ENCODE measurements around the gene FAM171A1.
A peak's percentile ranks its signal among the peaks of the same experiment; 100 is the strongest.

Gene FAM171A1

GRCh38 chr10:15373199-15373598 is 2.1 kb upstream of the FAM171A1 start:
- DNase-seq: no peak

GRCh38 chr10:15370212-15370855 is 755 bp downstream of the FAM171A1 start:
- DNase-seq: peak in 1 of 2 donors; percentile 17

DNA sequence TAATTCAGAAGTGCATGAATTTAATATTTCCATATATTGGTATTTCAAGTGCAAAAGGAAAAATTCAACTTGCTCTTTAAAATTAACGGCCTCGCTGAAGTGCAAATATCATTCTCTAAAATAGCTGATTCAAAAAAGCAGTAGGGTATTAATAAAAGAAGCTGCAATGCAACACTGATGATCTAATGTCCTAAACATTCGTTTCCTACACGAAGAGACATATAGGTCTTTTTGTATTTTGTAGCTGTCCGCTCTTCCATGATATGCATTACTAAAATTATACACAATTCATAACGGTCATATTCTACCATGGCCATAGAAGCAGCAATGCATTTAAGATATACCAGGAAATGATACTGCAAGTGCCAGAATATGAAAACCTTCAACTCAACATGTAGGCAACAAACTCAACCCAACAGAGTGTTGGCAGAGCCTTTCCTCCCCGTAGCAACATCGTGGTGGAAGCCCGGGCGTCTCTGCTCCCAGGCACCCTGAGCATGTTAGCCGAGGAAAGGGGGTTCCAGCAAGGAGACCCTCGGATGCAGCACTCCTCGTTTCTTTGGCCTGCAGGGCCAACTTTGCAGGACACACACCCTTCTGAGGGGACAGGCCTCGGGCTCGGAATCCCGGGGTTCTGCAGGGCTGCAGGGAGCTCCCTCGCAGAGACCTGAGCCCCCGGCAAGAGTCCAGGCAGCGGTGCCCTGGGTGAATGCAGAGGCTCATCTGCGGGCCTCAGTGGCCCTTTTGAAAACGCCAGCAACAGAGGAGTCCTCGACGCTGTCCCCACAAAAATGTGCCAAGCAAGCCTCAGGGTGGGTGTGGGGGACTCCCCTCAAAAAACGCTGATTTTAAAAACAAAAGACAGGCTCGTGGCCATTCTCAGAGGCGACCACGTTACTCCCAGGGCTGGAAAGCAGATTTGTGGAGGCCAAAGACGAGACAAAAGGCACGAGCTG is 1.6 kb downstream of the FAM171A1 start:
- no peak for DNase-seq

- no peak for DNase-seq
Measured at GRCh38 chr10:15368101-15368855, 2.8 kb downstream of the FAM171A1 start.

DNA sequence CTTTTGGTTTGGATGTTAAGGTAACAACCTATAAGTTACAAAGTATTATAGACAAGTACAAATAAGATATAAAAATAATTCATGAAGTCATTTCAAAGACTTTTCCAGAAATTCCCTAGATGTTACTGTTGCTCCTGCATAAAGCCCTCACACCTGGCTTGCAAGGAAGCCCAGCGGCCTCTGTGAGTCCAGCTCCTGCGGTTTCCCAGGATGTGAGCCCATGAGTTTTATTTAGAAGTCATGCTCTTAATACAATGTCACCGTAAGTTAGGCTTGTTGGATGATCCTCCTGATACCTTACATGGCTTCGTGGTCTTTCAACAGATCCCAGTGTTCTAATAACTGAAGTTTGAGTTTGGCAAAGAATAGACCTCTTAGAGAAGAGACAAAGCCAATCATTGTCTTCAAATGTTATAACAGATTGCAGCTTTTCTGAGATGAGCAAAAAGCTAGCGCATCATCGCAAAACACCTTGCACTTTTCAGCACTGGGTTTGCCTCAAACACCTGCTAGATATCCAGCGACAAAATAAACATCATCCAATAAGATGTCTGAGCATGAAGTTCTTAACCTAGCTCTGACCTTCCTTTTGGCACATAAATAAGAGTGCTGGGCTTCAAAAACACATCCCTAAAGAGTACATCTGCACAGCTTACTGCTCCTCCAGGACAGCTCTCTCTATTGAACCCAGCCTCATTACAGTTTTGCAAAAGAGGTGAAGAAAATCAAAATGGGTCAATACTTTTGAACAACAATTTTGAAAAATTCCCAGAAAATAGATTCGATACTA is 3.6 kb downstream of the FAM171A1 start:
- DNase-seq: no peak

- DNase-seq: no peak
Measured at GRCh38 chr10:15365692-15366091, 5.4 kb downstream of the FAM171A1 start.

- no peak for DNase-seq
Measured at GRCh38 chr10:15364001-15364400, 7.1 kb downstream of the FAM171A1 start.

DNA sequence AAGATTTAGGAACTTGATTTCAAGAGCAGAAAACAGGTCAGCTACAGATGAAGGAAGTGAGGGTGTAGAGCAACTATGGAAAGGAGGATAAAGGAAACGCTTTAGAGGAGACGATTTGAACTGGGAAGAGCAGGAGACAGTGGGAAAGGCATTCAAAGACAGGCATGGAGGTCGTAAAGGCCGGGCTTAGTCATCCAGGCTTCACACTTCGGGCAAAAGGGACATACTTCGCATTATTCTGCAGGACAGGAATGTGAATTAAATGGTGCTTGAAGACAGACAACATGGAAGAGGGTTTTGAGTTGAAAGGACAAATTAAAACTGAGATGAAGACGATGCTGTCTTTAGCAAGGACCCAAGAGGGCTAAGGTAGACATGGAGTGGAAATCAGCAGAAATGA is 8.1 kb downstream of the FAM171A1 start:
- no peak for DNase-seq

DNA sequence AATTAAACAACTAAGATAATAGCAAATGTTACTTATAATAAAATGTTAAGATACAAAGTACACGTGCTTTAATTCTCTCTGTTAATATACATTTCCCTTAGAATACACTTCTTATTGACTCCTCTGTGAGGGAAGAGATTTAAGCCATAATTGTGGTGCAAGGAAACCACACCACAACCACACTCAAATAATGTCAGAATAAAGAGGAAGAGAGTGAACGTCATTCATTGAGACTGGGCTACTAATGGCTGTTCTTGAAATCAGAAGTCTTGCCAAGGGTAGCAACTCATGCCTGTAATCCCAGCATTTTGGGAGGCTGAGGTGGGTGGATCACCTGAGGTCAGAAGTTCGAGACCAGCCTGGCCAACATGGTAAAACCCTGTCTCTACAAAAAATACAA is 10.0 kb downstream of the FAM171A1 start:
- no peak for DNase-seq

- no peak for DNase-seq
Measured at GRCh38 chr10:15360566-15360965, 10.5 kb downstream of the FAM171A1 start.

- no peak for DNase-seq
Measured at GRCh38 chr10:15353471-15354017, 17.5 kb downstream of the FAM171A1 start.

DNA sequence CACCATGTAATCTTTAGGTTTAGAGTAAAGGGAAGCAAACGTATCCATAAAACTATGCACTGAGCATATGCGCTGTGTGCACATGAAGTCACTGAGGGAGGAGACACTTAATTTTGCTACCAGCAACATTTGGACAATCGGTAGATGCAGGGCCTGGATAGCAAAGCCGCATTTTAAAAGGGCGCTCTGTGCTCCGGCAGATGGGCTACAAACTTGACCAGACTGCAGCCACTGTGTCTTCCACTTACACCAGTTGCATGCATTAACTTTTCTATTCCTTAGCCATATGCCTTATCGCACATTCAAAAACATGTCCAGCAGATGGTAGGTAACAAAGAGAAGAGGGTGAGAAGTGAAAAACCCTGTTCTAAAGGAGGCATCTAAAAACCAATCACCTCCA is 18.3 kb downstream of the FAM171A1 start:
- no peak for DNase-seq

DNA sequence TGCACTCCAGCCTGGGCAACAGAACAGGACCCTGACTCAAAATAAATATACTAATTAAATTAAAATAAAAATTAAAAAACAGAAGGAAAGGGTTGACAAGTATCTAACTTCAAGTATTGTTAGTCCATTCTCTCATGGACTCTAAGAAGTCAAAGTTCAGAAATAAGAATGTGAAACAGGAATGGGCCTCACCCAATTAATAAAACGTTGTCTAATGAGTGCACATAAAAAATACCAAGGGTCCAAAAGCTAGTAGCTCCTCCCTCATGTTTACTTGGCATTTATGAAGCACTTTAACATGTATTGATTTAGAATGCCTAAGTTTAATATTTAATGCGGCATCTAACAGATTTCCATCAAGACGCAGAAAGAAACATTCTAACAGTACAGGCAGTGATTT is 18.9 kb downstream of the FAM171A1 start:
- no peak for DNase-seq

DNA sequence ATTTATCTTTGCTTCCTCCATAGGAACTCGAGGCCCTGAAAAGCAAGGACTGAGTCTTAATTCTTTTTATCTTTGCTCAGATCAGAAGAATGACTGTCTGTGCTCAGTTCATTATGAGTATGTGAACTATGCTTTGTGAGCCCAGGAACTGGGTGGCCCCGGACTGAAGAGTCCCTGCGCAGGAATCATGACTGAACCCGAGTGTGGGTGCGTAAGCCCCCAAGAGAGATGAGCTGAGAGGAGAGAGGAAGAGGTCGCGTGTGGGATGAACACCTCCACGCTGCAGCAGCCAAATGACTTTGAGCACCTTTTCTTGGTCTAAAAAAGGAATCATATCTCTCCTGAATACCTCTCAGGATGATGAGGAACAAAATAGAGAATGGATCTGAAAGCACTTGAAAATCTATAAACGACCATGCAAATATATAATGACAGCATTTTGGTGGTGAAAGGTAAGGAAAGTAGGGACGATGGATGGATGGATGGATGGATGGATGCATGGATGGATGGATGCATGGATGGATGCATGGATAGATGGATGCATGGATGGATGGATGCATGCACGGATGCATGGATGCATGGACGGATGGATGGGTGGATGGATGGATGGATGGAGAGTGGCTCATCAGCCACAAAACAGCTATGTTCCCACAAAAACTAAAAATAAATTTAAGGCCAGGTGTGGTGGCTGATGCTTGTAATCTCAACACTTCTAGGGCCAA is 19.8 kb downstream of the FAM171A1 start:
- no peak for DNase-seq

DNA sequence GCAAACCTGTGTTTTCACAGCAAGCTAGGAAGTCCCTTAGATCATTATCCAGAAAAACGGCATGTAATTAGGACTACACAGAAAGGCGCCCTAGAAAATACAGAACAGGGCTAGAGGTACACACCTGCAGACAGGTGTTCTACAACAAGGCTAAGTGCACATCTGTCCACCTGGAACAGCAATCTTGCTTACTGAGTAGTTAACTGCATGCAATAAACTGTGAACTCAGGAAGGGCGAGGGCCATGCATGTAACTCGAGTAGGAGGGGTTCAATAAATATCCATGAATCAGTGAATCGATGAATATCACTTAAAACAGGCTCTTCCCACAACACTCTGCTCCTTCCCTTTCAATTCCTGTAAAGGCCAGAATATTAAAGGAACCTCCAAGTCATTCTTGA is 22.0 kb downstream of the FAM171A1 start:
- no peak for DNase-seq

GRCh38 chr10:15348579-15348978 is 22.5 kb downstream of the FAM171A1 start:
- DNase-seq: no peak

DNA sequence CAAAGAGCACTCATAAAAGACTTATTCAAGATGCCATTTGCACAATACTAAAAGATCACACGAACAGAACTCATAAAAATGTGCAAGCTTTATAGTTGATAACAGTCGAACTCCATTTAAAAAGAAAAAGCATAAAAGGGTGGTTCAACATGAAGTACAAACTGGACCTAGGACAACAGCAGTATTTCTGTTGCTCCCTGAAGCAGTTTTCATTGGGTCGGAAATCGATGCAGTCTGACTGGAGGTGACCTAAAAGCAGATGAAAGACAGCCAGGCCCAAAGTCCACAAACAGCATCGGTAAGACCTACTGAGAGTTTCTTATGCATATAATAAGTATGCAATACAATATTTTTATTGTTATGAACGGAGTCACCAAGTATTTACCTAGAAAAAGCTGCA is 23.9 kb downstream of the FAM171A1 start:
- no peak for DNase-seq

DNA sequence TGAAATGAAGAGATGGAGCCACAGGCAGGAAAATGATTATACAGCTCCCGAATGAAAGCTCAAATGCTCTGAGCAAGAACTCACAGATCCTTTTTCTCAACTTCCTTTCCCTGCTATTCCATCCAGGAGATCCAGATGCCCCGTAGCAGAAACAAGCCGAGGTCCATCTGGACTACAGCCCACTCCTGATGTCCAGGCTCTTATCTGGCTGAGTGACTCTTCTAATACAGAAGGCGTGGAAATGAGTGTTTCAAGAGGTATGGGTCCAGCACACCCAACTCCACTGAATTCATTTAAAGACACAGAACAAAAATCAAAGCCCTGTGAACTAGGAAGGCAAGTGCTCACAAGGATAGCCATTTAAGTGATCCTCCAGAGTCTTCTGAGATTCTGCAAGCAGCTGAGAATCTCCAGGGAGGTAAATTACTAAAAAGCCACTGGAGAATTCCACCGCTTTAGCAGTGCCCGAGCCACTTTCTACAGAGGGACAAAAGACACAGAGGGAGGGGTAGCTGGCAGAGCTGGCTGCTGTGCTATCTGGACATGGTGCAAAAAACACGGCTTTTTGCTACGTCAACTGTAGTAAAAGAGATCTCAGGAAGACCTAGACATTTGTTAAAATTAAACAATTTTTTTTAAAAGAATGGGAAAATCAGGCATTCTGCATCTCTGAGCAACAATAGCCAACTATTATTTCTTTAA is 24.5 kb downstream of the FAM171A1 start:
- no peak for DNase-seq

- DNase-seq: no peak
Measured at GRCh38 chr10:15345450-15345849, 25.6 kb downstream of the FAM171A1 start.

DNA sequence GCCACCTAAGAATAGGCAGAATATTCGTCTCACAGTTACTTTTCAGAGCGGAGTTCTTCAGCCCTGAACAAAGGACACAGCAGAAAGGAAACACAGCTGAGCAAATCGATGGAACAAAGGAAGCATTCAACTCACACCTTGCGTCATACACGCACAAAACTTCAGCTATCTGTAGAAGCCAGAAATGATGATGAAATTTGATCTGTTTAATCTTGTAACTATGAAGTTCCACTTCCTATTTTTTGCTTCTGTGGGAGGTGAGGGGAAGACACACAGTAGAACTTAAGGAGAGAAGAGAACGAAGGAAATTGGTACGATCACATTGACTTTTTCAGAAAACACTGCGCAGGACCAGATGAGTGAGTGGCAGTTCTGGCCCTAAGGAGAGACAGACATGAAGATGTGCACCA is 26.2 kb downstream of the FAM171A1 start:
- no peak for DNase-seq

DNA sequence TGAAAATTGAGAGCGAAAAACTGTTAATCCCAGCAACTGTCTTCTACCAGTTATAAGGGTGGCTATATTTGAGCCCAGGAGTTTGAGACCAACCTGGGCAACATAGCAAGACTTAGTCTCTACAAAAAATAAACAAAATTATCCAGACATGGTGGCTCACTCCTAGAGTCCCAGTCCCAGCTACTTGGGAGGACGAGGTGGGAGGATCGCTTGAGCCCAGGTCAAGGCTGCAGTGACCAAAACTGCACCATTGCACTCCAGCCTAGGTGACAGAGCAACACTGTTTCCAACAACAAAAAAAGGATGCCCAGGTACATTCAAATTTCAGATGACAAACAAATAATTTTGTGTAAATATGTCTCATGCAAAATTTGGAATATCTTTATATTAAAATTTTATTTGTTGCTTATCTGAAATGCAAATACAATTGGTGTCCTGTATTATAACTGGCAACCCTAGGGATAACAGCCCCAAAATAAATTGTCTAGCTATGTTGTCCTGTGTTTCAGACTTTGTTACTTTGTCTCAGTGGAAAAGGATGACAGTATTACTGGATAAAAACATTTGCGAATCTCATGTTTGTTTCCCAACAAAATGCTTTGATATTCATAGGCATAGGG is 26.7 kb downstream of the FAM171A1 start:
- DNase-seq: no peak
